Activated CD4-positive, alpha-beta T cell treated with anti-CD3 and anti-CD28 coated beads for 1 hour (primary cell): ENCODE results near the gene PSPN.
"Not testable (repeated sequence)": the region's sequence is repeated elsewhere in the genome, so short reads cannot be mapped to it uniquely, and the experiment has no call there.

Experiments used
- DNase-seq: peaks from one replicate; pipeline ENCODE4 v3.0.0-alpha.2; 2020

PSPN gene

DNA sequence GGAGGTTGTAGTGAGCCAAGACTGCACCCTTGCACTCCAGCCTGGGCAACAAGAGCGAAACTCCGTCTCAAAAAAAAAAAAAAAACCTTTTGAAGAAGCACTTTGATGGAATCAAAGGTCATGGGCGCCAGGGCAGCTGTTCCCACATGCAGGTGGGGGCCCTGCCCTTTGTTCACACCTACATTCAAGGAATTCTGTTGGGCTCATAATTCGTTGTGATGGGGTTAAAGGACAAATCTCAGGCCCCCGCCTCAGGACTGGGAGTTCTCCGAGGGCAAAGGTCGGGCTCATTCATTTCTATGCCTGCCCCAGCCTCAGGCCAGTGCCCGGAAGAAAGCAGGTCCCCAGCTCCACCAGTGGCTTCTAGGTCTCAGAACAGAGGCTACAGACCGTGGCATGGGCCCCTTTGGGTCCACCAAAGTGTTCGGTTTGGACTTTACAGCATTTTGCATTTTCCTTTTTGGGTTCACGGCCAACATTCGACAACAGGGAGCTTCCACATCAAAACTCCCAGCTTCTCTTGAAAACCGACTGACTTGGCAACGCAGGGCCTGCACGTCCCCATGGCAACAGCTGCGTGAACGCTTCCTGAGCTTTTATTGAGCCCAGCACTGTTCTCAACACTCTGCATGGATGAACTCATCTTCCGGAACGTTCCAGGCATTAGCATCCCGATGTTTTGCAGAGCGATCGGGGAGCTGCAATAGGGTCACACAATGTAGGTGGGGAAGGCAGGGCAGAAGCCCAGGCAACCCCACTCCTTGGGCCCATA lies 27.3 kb upstream of the PSPN start:
- DNase-seq = no peak

DNA sequence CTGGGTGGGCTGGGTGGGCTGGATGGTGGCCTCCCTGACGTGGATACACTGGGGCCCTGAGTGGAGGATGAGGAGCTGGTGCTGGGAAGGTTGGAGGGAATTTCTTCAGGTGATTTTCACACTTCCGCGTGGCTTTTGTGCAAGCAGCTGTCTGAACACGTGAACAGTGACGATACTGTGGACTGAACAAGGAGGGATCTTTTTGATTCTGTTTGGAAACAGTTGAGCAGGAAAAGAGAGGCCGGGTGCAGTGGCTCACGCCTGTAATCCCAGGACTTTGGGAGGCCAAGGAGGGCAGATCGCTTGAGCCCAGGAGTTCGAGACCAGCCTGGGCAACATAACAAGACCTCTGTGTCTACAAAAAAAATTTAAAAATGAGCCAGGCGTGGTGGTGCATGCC lies 26.3 kb upstream of the PSPN start:
- DNase-seq = no peak

DNA sequence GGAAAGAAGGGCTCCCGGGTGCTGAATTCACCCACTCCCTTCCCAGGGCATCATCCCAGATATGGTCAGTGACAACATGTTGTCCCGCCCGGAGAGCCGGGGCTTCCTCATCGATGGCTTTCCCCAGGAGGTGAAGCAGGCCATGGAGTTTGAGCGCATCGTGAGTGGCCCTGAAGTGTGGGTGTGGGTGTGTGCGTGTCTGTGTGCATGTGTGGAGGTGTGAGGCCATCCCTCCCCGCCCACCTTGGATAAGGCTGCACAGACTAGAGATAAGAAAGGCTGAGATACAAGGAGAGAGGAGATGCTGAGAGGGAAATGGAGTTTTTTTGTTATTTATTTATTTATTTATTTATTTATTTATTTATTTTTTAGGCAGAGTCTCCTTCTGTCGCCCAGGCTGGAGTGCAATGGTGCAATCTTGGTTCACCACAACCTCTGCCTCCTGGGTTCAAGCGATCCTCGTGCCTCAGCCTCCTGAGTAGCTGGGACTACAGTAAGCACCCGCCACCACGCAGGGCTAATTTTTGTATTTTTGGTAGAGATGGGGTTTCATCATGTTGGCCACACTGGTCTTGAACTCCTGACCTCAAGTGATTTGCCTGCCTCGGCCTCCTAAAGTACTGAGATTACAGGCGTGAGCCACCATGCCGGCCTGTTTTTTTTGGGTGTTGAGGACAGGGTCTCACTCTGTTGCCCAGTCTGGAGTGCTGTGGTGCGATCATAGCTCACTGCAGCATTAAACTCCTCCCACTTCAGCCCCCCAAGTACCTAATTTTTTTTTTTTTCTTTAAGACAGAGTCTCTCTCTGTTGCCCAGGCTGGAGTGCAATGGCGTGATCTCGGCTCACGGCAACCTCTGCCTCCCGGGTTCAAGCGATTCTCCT lies 24.6 kb upstream of the PSPN start:
- not testable (repeated sequence) for DNase-seq

DNA sequence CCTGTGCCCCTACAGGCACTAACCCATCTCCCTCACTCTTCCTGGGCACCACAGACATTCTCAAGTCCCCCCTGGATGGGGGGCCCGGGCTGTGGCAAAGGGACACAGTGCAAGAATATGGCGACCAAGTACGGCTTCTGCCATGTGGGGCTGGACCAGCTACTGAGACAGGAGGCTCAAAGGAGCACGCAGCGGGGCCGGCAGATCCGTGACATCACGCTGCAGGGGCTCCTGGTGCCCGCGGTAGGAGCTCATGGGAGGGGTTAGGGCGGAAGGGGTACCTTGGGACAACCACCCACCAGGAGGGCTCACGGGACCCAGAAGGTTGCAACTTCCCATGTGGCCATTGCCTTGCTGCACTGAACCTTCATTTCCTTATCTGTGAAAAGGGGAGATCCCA lies 20.6 kb upstream of the PSPN start:
- no peak for DNase-seq

DNA sequence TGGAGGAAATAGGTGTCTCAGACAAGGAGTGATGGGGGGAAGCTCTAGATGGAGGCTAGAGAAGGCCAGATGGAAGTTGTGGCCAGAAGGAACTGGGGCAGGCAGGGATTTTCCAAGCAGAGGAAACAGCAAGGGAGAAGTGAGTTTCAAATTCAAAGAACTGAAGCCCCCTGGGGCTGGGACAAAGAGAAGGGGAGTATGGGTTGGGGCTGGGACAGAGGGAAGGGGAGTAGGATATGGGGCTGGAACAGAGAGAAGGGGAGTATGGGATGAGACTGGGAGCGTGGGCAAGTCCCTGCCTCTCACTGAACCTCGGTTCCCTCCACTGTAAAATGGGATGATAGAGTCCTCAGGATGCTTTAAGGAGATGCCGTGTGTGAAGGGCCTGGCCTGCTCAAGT lies 19.1 kb upstream of the PSPN start:
- no peak for DNase-seq

DNA sequence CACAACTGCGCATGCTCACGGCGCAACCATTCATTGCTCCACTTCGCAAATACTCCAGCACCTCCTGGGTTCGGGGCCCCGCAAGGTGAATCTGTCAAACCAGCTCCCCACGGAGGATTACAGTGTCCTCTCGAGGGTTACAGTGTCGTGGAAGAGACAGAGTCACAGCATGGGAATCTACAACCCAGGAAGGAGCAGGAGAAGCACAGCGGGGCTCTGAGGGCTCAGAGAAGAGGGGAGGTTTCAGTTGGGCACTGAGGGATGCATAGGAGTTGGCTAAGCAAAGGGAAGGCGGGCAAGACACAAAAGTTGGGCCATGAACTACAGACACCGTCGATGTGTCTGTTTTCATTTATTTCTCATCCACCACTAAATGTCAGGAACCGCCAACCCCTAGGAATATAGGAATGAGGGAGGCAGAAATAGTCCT lies 18.3 kb upstream of the PSPN start:
- peak; percentile 60 for DNase-seq

DNA sequence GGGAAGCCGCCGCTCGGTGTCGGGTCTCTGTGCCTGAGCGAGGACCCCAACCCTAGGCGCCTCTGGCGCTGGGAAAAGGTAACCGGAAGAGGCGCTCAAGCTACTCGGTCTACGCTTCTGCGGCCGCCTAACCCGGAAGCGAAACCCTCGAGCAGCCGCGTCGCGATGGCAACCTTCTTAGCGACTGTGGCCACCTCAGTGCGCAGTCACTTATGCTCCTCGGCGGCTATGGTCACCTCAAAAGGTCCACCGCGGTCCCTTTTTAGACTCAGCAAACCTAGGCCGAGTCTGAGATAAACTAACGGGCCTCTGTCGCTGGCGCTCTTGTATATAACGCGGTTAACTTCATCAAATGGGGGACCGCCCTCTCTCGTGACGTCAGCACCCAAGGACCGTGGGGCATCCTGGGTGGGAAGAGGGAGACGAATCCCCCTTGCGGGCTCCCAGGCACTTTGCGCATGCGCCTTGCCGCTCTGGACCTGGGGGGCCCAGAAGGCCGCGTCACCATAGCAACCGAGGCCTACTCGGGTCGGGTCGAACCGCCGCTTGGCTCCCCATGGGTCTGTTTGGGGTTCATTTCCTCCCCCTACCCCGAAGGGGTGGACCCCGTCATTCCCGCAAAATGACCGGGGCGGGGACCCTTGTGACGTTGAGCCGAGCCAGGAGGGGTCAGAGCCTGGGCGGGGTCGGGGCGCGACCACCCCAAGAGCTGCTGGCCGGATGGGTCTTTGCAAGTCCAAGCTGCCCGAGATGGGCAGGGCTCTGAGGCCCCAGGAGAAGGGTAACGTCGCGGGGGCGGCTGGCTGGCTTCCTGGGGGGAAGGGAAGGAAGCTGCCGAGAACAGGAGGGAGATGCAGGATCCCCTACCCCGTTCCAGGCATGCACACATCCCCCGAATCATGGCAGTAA lies 17.6 kb upstream of the PSPN start, which contains the start of gene GTF2F1:
TSS of gene GTF2F1 (minus strand) at position 91 of the 909 bp plus-strand sequence. CDS start 169 bp downstream, outside the sequence.
- DNase-seq = peak; percentile 89

DNA sequence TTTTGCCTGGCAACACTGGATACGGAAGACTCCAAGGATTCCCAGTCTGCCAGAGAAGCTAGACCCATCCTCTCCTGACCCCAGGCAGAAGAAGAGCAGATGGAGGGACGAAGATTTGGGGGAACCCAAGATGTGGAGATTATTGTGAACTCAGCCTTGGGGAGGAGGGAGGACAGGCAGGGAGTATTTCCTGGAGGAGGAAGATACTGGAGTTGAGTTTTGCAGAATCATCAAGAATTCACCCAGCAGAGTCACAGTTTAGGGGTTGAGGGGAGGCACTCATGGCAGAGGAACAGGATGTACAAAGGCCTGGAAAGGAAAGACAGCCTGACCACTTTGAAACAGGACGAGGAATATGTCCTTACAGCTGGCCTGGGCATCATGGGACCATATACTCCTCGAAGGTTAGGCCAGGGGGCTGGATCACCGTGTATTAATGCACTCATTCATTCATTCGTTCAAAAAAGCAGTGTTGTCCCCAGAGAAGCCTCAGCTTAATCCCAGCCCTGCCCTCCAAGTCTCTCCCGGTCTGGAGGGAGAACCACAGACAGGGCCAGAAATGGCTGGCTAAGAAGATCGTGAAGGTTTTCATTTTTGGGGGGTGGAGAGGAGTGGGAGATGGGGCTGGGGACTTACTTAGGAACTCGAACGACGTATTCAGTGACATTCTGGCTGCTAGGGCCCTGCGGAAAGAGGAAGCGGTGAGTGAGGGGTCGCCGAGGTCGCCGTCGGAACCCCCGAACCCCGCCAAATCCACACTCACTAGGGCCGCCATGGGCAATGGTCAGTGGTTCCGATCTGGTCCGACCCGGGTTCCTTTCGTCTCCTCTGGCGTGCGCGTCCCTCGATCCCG lies 16.7 kb upstream of the PSPN start:
- DNase-seq = no peak

DNA sequence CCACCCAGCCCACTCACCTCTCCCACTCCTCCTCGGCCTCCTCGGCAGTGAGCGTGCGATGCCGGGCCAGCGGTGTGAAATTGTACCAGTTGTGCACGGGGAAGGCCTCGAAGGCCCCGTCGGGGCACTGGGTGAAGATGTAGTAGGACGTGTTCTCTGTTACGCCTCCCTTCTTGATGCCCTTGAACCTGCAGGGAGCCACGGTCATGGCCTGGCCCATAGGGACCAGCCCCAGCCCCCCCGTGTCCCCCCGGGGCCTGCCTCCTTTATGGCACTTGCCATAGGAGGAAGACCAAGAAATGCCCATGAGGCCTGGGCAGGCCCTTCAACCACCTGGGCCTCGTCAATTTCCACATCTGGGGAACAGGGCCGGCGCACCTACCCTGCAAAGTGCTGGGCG lies 11.6 kb upstream of the PSPN start:
- DNase-seq = no peak

DNA sequence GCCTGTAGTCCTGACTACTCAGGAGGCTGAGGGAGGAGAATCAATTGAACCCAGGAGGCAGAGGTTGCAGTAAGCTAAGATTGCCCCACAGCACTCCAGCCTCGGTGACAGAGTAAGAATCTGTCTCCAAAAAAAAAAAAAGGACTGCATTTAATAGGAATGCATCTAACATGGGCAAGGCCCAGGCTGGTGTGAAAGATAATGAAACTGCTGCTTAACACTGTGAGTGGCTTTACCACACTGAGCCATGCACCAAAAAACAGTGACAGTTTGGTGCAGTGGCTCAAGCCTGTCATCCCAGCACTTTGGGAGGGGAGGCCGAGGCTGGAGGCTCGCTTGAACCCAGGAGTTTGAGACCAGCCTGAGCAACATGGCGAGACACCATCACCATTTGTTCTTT lies 8.6 kb upstream of the PSPN start:
- DNase-seq = no peak

DNA sequence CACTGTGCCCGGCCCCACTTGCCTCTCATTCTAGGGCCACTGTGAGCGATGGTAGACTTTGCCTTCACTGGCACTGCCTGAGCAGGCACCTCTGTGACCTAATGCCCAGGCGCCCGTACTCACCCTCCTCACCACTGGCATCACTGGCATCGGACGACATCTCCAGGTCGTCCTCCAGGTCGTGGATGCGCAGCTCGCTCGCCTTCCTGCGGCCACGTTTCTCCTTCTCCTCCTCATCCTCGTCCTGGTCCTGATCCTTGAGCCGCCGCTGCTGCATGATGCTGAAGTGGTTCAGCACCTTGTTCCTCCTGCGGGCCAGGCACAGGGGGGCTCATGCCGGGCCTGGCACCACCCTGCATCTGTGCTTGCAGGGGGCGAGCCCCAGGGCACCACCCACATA lies 7.5 kb upstream of the PSPN start:
- DNase-seq = no peak

DNA sequence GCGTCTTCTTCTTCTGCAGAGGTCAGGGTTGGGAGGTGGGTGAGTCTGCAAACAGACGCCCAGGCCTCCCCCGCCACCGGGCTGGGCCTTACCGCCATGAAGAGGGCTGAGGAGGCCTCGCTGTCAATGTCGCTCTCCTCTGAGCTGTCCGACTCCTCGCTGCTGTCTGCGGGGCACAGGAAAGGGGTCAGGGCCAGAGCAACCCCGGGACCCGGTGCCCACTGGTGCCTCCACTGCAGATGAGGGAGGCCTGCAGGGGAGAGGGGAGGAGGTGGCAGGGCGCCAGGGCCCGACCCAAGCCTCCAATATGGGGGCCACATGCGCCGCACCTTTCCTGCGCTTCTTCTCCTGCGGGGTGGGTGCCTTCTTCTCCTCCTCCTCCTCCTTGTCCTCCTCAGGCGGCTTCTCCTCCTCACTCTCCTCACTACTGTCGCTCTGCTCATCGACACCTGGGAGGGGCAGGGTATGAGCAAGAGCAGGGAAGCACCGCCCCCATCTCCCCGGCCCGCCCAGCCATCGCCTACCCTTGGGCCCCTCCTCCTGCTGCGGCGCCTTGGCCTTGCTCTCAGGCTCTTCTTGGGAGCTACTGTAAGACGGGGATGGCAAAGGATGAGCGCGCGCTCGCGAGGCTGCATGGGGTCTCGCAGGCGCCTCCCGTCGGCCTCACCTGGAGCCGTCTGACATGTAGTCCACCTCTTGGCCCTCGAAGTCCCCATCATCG lies 5.5 kb upstream of the PSPN start:
- no peak for DNase-seq

DNA sequence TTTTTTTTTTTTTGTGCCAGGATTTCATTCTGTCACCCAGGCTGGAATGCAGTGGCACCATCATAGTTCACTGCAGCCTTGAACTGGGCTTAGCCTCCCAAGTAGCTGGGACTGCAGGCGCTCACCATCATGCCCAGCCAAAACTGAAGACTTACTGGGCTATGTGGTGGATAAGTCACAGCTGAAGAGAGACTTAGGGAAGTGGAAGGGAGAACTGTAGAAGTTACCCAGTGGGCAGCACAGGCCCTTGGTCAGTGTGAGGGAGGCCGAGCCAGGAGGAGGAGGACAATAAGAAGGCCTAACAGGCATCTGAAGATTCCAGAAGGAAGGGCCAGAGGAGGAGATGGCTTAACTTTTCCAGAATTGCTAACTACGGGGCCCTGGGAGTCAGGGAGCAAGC lies 4.0 kb upstream of the PSPN start:
- no peak for DNase-seq

DNA sequence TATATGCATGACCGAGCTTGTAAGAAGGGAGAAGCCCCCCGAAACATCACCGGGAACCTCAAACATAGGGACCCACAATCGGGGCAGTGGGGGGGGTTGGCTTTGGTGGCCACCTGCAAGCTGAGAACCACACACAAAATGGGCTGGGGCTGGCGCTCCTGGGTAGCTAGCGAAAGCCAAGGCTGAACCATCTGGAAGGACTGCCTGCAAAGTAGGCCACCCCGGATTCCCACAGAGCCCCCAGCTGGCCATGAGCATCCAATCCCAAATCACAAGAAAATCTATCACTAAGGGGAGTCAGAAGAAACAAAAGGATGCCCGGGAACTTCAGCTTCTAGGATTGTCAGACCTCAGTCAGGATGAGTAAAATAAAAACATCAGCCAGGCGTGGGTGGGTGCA lies 2.8 kb upstream of the PSPN start:
- DNase-seq = no peak

DNA sequence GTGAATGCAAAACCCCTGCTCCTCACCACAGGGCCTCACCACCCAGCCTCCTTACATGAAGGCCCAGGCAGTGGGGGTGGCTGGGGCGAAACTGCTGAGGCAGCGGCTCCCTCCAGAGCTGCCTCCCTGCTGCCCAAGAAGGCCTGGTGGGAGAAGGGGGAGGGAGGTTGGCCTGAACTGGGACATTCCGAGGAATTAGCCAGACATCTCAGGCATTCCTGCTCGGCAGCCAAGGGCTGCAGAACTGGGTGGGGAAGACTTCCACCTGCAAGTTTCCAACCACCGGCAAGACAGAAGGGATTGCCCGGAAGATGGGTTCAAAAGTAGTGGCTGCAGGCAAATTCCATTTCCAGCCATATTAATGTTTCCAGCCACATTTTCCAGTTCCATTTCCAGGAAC lies 2.3 kb upstream of the PSPN start:
- DNase-seq = no peak

DNA sequence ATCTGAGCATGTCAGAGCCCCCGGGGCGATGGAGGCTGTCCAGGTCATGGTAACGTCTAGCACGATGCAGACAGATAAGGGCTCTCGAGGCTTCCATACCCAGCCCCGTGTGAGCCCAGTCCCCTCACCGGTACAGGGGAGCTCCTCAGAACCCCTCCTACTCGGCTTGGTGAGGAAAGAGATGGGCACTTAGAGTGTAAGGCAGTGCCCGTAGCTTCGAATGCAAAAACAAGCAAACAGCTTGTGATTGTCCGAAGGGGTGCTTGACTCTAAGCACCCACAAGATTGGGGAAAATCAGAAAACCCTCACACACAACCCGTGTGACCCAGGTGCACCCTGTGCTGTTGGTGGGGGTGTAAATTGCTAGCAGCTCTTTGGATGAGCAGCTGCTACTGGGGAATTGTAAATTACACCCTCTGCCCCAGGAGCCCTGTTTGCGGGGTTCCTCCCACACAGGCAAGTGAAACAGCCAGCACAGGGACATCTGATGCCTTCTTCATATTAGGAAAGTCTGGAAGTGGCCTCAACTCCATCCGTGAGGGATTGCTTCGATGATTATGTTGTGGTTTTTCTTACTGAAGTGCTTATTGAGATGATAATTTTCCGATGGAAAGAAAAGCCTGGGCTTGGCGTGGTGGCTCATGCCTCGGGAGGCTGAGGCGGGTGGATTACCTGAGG lies 918 bp upstream of the PSPN start:
- DNase-seq = no peak

DNA sequence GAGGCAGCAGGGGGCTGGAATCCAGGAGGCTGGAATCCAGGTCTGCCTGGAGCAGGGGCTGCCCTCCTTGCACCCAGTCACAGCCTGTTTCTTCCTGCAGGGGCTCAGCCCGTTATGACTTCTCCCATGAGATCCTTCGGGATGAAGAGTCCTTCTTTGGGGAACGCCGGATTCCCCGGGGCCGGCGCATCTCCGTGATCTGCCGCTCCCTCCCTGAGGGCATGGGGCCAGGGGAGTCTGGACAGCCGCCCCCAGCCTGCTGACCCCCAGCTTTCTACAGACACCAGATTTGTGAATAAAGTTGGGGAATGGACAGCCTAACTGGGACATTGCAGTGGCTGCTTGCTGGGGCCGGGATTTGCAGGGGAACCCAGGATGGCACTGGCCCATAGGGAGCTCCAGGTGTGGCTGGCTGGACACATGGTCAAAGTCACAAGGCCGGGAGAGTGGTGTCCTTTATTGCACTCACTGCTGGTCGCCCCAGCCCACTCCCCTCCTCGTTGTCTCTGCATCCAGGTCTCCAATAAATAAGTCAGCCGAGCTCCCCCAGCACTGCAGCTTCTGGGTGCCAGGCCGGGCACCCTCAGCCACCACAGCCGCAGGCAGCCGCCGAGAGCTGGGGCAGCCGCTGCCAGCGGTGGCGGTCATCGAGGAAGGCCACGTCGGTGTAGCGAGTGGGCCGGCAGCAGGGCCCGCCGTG lies 872 bp downstream of the PSPN start:
- DNase-seq = no peak

DNA sequence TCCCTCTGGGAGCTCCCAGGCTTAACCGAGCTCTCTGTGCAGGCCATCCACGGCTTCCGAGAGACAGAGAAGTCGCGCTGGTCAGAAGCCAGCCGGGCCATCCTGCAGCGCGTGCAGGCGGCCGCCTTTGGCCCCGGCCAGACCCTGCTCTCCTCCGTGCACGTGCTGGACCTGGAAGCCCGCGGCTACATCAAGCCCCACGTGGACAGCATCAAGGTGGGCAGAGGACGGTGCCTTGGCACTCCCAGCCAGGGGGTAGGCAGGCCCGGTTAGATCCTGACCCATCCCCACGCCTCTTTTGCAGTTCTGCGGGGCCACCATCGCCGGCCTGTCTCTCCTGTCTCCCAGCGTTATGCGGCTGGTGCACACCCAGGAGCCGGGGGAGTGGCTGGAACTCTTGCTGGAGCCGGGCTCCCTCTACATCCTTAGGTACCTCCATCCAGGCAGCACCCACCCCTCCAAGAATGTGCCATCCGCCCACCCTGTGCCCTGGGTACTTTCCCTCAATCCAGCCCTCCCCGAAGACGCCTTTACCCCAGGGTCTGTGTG lies 1.5 kb downstream of the PSPN start:
- DNase-seq = no peak

DNA sequence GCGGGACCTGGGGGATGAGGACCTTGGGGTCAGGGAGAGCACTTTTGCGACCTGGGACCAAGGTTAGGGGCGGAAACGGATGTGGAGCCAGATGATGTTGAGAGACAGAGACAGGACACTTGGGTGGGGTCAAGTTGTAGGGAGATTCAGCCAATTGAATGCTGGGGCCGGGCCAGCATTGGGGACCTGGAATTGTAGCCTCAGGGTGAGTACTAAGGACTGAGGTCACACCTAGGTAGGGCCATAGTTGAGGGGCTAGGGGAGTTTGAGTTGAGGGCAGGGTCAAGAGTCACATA lies 2.0 kb downstream of the PSPN start:
- no peak for DNase-seq
